HG03103 (cell line): ENCODE measurements around the gene RCBTB2.

ENCODE experiments used
- ATAC-seq: cut with Tn5 transposase; IDR thresholded peaks from one replicate; pipeline ENCODE4 v1.9.1; 2021; ENCODE audit warnings: low read depth; ENCODE audit not compliant: unreplicated experiment

Gene RCBTB2

GRCh38 chr13:48564056-48564455 is 31.2 kb upstream of the RCBTB2 start:
- ATAC-seq, result no peak

DNA sequence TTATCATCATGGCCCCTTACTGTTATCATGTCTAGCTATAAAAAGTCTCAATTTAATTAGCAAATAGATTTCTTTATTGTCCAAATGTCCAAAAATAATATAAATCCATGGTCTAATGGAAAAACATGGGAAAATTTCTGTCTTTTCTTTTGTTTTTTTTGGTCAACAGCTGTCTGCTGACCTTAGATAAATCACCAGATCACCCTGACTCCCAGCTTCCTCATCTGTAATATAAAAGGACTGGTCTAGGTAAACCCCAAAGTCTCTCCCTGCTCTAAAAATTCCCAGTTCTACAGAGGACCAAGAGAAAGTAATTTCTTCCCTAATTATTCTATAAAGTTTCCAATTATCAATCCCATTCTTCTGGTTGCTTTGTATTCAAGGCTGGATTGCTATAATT is 30.7 kb upstream of the RCBTB2 start:
- ATAC-seq, result no peak

DNA sequence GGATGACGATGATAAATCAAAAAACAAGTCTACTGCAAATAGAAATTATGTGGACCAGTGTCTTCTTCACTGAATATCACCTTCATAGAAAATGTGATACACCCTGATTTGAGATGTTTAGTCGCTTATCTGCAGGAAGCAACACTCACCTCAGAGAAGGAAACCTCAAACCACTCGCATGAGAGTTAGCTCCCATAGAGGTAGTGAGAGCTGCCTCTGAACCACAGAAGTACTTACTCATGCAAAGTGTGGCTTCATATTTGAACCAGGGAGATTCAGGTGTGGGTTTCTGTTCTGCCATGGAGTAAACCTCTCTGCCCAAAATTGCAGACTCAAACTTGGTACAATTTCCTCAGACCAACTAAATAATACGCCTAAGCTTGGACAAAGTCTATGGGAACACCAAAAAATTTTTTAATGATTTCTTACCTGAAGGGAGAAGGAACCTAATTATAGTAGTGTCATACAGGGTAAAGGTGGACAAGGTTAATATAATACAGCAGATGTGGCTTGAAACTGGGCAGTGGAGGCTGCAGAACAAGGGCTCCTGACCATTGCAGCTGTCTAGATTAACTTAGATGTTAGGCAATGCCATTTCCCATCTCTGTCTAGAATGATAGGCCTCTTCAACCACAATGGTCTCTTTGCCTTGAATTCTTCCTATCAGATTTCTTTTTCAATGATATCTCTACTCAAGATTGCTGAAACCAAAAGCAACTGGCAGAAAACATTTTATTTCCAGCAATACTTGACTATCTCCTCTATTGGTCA is 29.6 kb upstream of the RCBTB2 start:
- peak; percentile 98 for ATAC-seq

DNA sequence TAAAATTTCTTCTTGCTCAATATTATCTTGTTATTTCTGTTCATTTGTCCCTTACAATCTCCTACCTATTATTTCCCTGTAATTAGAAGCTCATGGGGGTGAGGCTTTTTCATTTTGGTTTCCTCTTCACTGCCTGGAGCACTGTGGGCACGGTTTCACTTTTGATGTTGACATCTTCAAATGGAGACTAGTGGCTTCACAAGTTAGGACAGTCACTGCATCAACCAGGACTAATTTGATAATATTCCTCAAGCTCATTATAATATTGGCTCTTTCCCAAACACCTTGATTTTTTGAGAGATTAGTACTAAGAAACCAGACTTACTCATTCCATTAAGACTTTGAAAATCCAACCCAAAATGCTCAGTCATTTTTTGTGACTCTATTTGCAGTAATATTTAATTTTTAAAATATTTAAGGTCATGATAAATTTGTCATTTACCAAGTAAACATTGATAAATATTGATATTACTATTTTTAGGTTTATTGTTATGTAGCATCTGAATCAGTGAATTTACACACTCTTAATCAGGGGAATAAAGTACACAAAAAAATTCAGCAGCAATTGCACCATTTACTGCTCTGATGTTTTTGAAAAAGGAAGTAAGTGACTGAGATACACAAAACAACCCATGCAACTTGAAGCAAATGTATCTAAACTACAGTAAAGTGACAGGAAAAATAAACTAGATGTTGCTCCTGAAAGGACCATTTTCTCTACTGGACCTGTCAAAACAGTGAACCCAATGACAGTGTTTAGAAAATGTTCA is 28.8 kb upstream of the RCBTB2 start:
- ATAC-seq, result no peak

DNA sequence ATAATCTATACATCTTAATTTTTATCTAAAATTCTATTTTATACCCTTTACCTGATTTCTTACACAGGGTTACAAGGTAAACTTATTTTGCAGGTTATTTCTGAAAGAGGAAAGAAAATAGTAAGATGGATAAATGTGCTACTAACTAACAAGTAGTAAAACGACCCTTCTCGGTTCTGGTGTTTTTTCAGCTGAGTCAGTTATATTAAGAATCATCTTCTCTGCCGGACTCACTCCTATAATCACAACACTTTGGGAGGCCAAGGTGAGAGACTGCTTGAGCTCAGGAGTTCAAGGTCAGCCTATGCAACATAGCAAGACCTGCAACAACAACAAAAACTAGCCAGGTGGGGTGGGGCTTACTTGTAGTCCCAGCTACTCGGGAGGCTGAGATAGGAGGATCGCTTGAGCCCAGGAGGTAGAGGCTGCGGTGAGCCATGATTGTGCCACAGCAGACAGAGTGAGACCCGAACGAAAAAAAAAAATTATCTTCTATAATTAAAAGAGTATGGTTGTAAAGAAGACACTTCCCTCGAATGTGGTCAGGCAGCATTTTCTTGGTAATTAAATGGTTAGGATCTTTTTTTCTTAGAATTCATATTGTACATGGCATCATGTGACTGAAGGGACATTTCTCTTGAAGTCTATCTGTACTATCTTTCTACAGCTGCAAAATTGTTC is 27.9 kb upstream of the RCBTB2 start:
- no peak for ATAC-seq

DNA sequence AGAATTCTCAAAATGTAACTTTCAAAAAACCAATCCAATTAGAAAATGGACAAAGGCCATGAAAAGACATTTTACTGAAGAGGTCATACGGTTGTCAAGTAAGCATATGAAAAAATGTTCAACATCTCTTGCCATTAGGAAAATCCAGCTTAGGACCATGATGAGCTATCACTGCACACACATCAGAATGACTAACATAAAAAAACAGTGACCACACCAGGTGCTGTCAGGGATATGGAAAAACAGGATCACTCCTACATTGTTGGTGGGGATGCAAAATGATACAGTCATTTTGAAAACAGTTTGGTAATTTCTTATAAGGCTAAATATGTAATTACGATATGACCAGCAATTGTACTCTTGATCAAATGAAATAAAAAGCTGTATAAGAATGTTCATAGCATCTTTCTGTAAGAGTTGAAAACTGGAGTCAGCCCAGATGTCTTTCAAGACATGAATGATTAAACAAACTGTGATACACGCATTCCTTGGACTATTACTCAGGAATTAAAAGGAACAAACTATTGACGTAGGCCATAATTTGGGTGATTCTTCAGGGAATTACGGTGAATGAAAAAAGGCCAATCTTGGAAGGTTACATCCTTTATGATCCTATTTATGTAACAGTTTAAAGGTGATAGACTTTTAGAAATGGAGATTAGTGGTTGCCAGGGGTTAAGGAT is 26.9 kb upstream of the RCBTB2 start:
- ATAC-seq, result no peak

- ATAC-seq, result no peak
These were observed 23.9 kb upstream of the RCBTB2 start for GRCh38 chr13:48556817-48557216.

DNA sequence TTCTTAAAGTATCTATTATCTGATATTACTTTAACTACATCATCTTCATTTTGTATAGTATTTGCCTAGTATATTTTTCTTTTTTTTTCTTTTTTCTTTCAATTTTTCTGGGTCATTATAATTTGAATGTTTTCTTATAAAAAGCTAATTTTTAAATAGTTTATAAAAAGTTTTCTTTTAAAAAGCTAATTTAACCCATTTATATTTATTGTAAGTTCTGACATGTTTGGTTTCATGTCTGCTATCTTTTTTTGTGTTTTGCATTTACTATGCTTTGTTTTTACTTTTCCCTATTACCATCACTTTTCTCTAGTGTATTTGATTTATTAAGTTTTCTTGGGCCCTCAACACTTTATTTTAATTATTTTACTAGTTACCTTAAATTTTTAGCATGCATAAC is 22.6 kb upstream of the RCBTB2 start:
- no peak for ATAC-seq

DNA sequence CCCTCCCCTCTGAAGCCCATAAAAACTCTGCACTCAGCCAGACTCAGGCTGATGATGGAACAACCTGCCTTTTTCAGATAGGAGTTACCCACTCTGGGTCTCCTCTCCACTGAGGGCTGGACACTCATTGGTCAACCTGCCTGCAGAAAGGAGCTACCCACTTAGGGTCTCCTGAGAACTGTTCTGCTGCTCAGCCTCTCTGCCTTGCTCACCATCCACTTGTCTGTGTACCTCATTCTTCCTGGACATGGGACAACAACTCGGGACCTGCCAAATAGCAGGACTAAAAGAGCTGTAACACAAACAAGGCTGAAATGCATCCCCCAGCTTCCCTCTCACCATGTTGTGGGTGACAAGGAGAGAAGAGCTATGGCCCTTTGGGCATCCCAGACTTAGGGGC is 18.4 kb upstream of the RCBTB2 start:
- no peak for ATAC-seq

DNA sequence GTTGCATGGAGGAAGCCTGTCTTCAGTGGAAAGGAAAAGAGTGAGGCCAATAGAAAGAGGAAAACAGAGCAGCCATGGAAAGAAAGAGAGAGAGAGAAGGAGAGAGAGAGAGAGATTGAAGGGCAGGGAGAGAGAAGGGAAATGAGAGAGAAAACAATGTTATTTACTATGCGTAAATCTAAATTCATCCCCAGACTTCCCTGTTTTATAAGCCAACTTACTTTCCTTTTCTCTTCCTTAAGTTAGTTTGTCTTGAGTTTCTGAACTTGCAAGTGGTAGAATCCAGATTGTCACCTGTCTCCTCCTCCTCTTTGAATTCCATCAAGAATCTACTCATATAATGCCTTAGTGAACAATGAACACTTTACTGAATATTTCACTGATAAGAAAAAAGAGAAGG is 16.8 kb upstream of the RCBTB2 start:
- ATAC-seq, result no peak

- ATAC-seq, result no peak
These were observed 14.8 kb upstream of the RCBTB2 start for GRCh38 chr13:48547663-48548092.

DNA sequence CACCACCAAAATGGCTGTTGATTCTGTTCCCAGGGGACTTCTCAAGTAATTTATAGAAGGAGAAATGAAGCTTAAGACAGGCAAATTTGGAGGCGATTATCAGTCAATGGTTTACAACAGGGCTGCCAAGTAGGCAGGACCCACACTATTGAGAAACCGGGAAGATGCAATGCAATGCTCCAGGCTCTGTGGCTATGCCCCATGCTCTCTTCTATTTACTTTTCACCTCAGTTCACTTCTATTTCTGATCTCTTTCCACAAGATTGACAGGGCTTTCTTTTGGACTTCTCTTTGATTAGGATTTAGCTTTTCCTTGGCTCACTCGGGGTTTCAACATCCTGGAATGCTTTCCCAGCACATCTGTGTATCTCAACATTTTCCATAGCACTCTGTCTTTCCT is 12.7 kb upstream of the RCBTB2 start:
- ATAC-seq, result no peak

- no peak for ATAC-seq
These were observed 9.9 kb upstream of the RCBTB2 start for GRCh38 chr13:48542581-48543341.

GRCh38 chr13:48542138-48542537 is 9.3 kb upstream of the RCBTB2 start:
- no peak for ATAC-seq

DNA sequence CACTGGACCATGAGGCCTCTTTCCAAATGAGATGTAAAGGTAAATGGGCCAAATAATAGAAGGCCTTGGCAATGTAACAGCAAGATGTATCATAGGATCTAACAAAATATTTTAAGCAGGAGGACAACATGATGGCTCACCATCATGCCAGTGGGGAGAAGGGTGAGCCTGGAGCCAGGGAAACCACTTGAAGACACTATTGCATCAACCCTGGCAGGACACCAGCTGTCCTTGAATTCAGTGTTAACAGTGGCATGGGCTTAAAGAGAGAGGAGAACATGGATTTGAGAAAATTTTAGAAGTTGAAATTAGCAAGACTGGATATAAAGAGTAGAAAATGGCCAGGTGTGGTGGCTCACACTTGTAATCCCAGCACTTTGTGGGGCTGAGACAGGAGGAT is 6.7 kb upstream of the RCBTB2 start:
- ATAC-seq, result no peak

GRCh38 chr13:48536621-48537250 is 3.9 kb upstream of the RCBTB2 start:
- ATAC-seq, result no peak

- no peak for ATAC-seq
These were observed 2.9 kb upstream of the RCBTB2 start for GRCh38 chr13:48535766-48536165.

- no peak for ATAC-seq
These were observed 2.1 kb upstream of the RCBTB2 start for GRCh38 chr13:48534911-48535501.

DNA sequence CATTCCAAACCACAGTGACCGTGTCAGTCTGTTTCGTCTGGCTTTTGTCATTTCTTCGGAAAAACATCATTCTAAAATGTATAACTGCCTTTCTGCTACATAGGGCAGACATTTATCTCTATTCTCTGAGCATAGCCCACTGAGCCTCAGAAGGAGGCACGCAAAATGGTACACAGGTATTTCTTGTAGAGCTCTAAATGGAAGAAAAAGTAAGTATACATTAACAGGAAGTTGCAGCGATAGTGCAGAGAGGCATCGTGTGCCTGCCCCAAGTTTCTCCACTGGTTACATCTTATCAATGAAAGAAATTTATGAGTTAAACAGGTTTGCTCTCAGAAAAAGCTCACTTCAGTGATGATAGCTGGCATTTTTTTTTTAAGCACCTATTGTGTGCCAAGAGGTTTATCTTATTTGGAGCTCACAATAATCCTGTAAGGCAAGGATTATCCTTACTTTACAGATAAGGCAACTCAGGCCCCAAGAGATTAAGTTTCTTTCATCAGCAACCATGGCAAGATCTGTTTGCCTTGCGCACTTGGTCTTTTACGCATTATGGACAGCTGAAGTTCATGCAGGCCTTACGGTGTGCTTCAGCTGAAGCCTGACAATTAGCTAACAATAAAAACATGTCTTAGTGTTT is 1.2 kb upstream of the RCBTB2 start:
- no peak for ATAC-seq
